SK-N-SH treated with all-trans-retinoic acid at 6 μM for 48 hours (cell line): ENCODE results near the gene ABLIM1.

Experiments
- ATAC-seq: fragments of 200-7000 bp; cut with Tn5 transposase; 3 replicates; pipeline ENCODE4 v1.9.1; 2020; ENCODE audit warnings: mild to moderate bottlenecking, moderate library complexity
- ARNTL ChIP-seq: fragments of 450-650 bp; formaldehyde crosslinking; IDR thresholded peaks from 2 replicates; pipeline ENCODE4 v1.5.0; 2020; ENCODE audit warnings: low read depth, mild to moderate bottlenecking, moderate library complexity, borderline replicate concordance
- BACH2 ChIP-seq: fragments of 250-450 bp; sonication (Bioruptor Pico); IDR thresholded peaks from 2 replicates; pipeline ENCODE4 v1.9.0; 2021; ENCODE audit warnings: mild to moderate bottlenecking, borderline replicate concordance
- ESRRG ChIP-seq: fragments of 250-450 bp; sonication (Bioruptor Pico); IDR thresholded peaks from 2 replicates; pipeline ENCODE4 v1.6.1; 2021; ENCODE audit warnings: mild to moderate bottlenecking
- GLIS3 ChIP-seq: fragments of 250-450 bp; sonication (Bioruptor Pico); IDR thresholded peaks from 2 replicates; pipeline ENCODE4 v1.5.0; 2020; ENCODE audit warnings: mild to moderate bottlenecking, moderate library complexity
- ISL1 ChIP-seq: fragments of 250-450 bp; sonication (Bioruptor Pico); IDR thresholded peaks from 2 replicates; pipeline ENCODE4 v2.1.2; 2022; ENCODE audit warnings: mild to moderate bottlenecking, moderate library complexity
- OSR1 ChIP-seq: fragments of 250-450 bp; sonication (Bioruptor Pico); IDR thresholded peaks from 2 replicates; pipeline ENCODE4 v1.8.0; 2022; ENCODE audit warnings: moderate library complexity, mild to moderate bottlenecking, inconsistent platforms
- PATZ1 ChIP-seq: fragments of 250-450 bp; sonication (Bioruptor Pico); IDR thresholded peaks from 2 replicates; pipeline ENCODE4 v1.8.0; 2020; ENCODE audit warnings: mild to moderate bottlenecking, moderate library complexity, borderline replicate concordance
- POU6F1 ChIP-seq: fragments of 250-450 bp; sonication (Bioruptor Pico); IDR thresholded peaks from 2 replicates; pipeline ENCODE4 v1.8.0; 2021; ENCODE audit warnings: low read depth, mild to moderate bottlenecking, moderate library complexity, borderline replicate concordance
- PPARA ChIP-seq: fragments of 250-450 bp; sonication (Bioruptor Pico); IDR thresholded peaks from 2 replicates; pipeline ENCODE4 v1.5.0; 2020; ENCODE audit warnings: mild to moderate bottlenecking, borderline replicate concordance
- RARB ChIP-seq: fragments of 250-450 bp; sonication (Bioruptor Pico); IDR thresholded peaks from 2 replicates; pipeline ENCODE4 v1.8.0; 2021; ENCODE audit warnings: mild to moderate bottlenecking, moderate library complexity
- SNAI2 ChIP-seq: fragments of 250-450 bp; sonication (Bioruptor Pico); IDR thresholded peaks from 2 replicates; pipeline ENCODE4 v1.5.0; 2020; ENCODE audit warnings: mild to moderate bottlenecking, moderate library complexity
- TCF4 ChIP-seq: fragments of 250-450 bp; sonication (Bioruptor Pico); IDR thresholded peaks from 2 replicates; pipeline ENCODE4 v1.8.0; 2021; ENCODE audit warnings: mild to moderate bottlenecking, moderate library complexity, borderline replicate concordance
- TOX ChIP-seq: fragments of 250-450 bp; sonication (Bioruptor Pico); IDR thresholded peaks from 2 replicates; pipeline ENCODE4 v1.8.0; 2021; ENCODE audit warnings: mild to moderate bottlenecking, moderate library complexity, borderline replicate concordance
- TSHZ2 ChIP-seq: fragments of 250-450 bp; sonication (Bioruptor Pico); IDR thresholded peaks from 2 replicates; pipeline ENCODE4 v1.5.0; 2020; ENCODE audit warnings: mild to moderate bottlenecking, moderate library complexity
- ZC3H10 ChIP-seq: fragments of 250-450 bp; sonication (Bioruptor Pico); IDR thresholded peaks from 2 replicates; pipeline ENCODE4 v1.5.1; 2021; ENCODE audit warnings: mild to moderate bottlenecking, moderate library complexity
- ZFP3 ChIP-seq: fragments of 250-450 bp; sonication (Bioruptor Pico); IDR thresholded peaks from 2 replicates; pipeline ENCODE4 v1.5.0; 2020; ENCODE audit warnings: mild to moderate bottlenecking, moderate library complexity
- ZNF565 ChIP-seq: fragments of 450-650 bp; formaldehyde crosslinking; conservative IDR thresholded peaks from 2 replicates; pipeline ENCODE4 v1.5.0; 2020; ENCODE audit warnings: low read depth, mild to moderate bottlenecking, moderate library complexity
- ZNF8 ChIP-seq: fragments of 450-650 bp; formaldehyde crosslinking; IDR thresholded peaks from 2 replicates; pipeline ENCODE4 v1.5.0; 2020; ENCODE audit warnings: mild to moderate bottlenecking, moderate library complexity

Gene ABLIM1

DNA sequence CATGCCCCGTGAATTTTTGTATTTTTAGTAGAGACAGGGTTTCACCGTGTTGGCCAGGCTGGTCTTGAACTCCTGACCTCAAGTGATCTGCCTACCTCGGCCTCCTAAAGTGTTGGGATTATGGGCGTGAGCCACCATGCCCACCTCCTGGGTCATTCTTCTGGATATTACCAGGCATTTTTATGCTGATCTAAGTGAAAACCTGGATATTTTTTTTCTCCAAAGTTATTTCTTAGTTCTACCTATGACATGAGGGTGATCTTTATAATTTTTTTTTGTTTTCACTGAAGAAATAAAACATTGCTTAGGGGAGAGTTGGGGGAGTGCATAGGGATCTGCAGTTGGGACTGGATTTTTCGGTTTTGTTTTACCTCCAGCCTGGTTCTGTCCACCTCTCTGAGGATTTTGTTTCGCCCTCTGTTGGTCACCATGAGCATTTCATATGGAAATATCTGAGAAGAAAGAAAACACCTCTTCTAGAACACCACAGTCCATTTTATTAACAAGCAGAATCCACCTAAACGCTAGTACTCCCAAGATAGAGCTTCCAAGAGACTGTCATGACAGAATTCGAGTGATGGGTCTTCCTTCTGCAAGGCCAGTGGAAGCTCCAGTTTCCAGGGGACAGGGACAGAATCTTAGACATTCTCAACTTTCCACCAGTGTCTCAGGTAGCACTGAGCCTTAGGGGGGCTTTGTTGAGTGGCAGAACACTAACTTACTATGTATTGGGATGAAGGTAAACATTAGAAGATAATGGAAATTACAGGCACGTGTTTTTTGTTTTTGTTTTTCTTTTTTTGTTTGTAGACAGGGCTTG is 220.4 kb downstream of the ABLIM1 start:
- no peak for TF ChIP-seq OSR1 (CRISPR knock-in tag)
- no peak for TF ChIP-seq TCF4 (CRISPR knock-in tag)
- no peak for TF ChIP-seq RARB
- no peak for TF ChIP-seq ZNF565 (CRISPR knock-in tag)
- no peak for TF ChIP-seq POU6F1 (CRISPR knock-in tag)
- no peak for TF ChIP-seq PPARA (CRISPR knock-in tag)
- TF ChIP-seq ZC3H10 (CRISPR knock-in tag) = no peak
- no peak for TF ChIP-seq SNAI2 (CRISPR knock-in tag)
- TF ChIP-seq GLIS3 (CRISPR knock-in tag) = no peak
- TF ChIP-seq PATZ1 (CRISPR knock-in tag) = no peak
- TF ChIP-seq TSHZ2 (CRISPR knock-in tag) = no peak
- no peak for TF ChIP-seq ARNTL
- TF ChIP-seq ZFP3 (CRISPR knock-in tag) = no peak
- TF ChIP-seq ESRRG = no peak
- no peak for TF ChIP-seq ISL1 (CRISPR knock-in tag)
- TF ChIP-seq ZNF8 (CRISPR knock-in tag) = no peak
- TF ChIP-seq TOX (CRISPR knock-in tag) = no peak
- peak; percentile 51; the same call in 2 of the 3 replicates for ATAC-seq

- TF ChIP-seq SNAI2 (CRISPR knock-in tag) (no peak), ESRRG (no peak), ZNF8 (CRISPR knock-in tag) (no peak), ISL1 (CRISPR knock-in tag) (no peak), TCF4 (CRISPR knock-in tag) (no peak), ZNF565 (CRISPR knock-in tag) (no peak), TSHZ2 (CRISPR knock-in tag) (no peak), GLIS3 (CRISPR knock-in tag) (no peak), OSR1 (CRISPR knock-in tag) (no peak), BACH2 (CRISPR knock-in tag) (no peak), ZC3H10 (CRISPR knock-in tag) (no peak), ZFP3 (CRISPR knock-in tag) (no peak)
- ATAC-seq = no peak
These were observed 221.1 kb downstream of the ABLIM1 start for GRCh38 chr10:114436941-114437340.

DNA sequence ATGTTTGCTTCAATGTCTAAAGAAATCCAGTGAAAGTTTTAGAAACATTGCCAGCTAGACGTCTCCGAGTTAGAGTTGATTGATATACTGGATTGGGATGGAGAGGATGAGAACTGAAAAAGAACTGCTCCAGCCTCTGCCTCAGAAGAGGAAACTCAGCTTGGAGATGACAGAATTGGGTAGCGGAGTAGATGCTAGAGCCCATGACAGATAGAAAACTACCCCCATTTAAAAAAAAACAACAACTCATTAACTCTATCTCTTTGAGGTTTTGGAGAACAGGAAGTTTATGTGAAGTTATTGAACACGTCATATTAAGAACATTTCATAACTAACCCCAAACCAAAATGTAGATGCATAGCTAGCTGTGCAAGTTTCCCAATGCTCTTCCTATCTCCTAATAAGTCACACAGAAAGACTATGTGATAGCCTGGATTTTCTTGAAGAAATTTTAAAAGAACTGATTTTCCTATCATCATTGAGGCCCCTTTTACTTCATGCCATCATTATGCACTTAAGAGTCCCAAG is 225.4 kb downstream of the ABLIM1 start:
- TF ChIP-seq SNAI2 (CRISPR knock-in tag) (no peak), TSHZ2 (CRISPR knock-in tag) (no peak), RARB (no peak), POU6F1 (CRISPR knock-in tag) (no peak), ZNF8 (CRISPR knock-in tag) (no peak)
- TF ChIP-seq, all 23 proteins: peak for 0

More for the DNA sequence above, 225.4 kb downstream of the ABLIM1 start:
- ATAC-seq = no peak
